CD14-positive monocyte (primary cell): Measurements from ENCODE around the gene NDUFB7. TPM values are rescaled to one million over a fixed set of nuclear protein-coding genes. Genes with fewer than 3 reads are reported as not detected.
A peak's percentile ranks its signal among the peaks of the same experiment; 100 is the strongest.

Experiments
- DNase-seq, 3 donors: peaks; one replicate each; pipeline ENCODE4 v3.0.0-alpha.2; 2011 to 2022
- H2AFZ ChIP-seq: 2 replicates; pipeline ENCODE4 v1.6.0; 2012; ENCODE audit warnings: mild to moderate bottlenecking, low read depth, low read length, inconsistent platforms; ENCODE audit not compliant: insufficient read depth, poor library complexity, severe bottlenecking
- H3K27ac ChIP-seq, 2 donors: 1 replicate in 1 of 2; 2 replicates in 1 of 2; pipeline ENCODE4 v1.5.1; 2012 to 2013; ENCODE audit warnings: low read length in 2 of 2, control low read depth in 1 of 2, inconsistent platforms in 1 of 2, low read depth in 1 of 2, mild to moderate bottlenecking in 1 of 2
- H3K27me3 ChIP-seq, 2 donors: one replicate each; pipeline versions ENCODE4 v1.6.0 to v1.6.1; 2011 to 2013; ENCODE audit warnings: low read length in 2 of 2; ENCODE audit not compliant: control insufficient read depth in 2 of 2, insufficient read depth in 2 of 2
- H3K36me3 ChIP-seq, 2 donors: replicated peaks in 1 of 2; 1 replicate in 1 of 2; 2 replicates in 1 of 2; pipeline versions ENCODE4 v1.5.1 to v1.6.1; 2012 to 2013; ENCODE audit warnings: low read length in 2 of 2, control low read depth in 1 of 2, inconsistent platforms in 1 of 2, mild to moderate bottlenecking in 1 of 2; ENCODE audit not compliant: insufficient read depth in 2 of 2, control insufficient read depth in 1 of 2
- H3K4me1 ChIP-seq, 2 donors: 1 replicate in 1 of 2; 2 replicates in 1 of 2; pipeline versions ENCODE4 v1.5.1 to v1.6.1; 2012 to 2013; ENCODE audit warnings: low read length in 2 of 2, control low read depth in 1 of 2, inconsistent platforms in 1 of 2, mild to moderate bottlenecking in 1 of 2, moderate library complexity in 1 of 2; ENCODE audit not compliant: insufficient read depth in 2 of 2, control insufficient read depth in 1 of 2
- H3K4me2 ChIP-seq: replicated peaks from 2 replicates; pipeline ENCODE3; 2012; ENCODE audit warnings: low read length, moderate library complexity, mild to moderate bottlenecking; ENCODE audit not compliant: poor library complexity, severe bottlenecking; ENCODE audit errors: extremely low read depth
- H3K4me3 ChIP-seq, 3 experiments: fragments of 200-600 bp in 1 of 3; sonication (generic) in 1 of 3; replicated peaks in 1 of 3; 1 replicate in 2 of 3; 2 replicates in 1 of 3; pipeline ENCODE4 v1.5.1; 2011 to 2013; ENCODE audit warnings: low read length in 3 of 3, mild to moderate bottlenecking in 3 of 3, control low read depth in 2 of 3, low read depth in 2 of 3, inconsistent platforms in 1 of 3, moderate library complexity in 1 of 3
- H3K79me2 ChIP-seq: 2 replicates; pipeline ENCODE4 v1.6.0; 2012; ENCODE audit warnings: mild to moderate bottlenecking, control low read depth, inconsistent platforms, low read length, moderate library complexity; ENCODE audit not compliant: insufficient read depth
- H3K9ac ChIP-seq: 2 replicates; pipeline ENCODE4 v1.6.0; 2017; ENCODE audit warnings: low read length, mild to moderate bottlenecking; ENCODE audit not compliant: insufficient read depth, poor library complexity, severe bottlenecking
- H3K9me3 ChIP-seq, 2 donors: replicated peaks in 1 of 2; 1 replicate in 1 of 2; 2 replicates in 1 of 2; pipeline versions ENCODE4 v1.5.1 to v1.6.1; 2012 to 2013; ENCODE audit warnings: low read length in 2 of 2, control low read depth in 1 of 2; ENCODE audit not compliant: control insufficient read depth in 1 of 2, insufficient read depth in 1 of 2
- H4K20me1 ChIP-seq: 2 replicates; pipeline ENCODE4 v1.6.0; 2012; ENCODE audit warnings: mild to moderate bottlenecking, low read length, control low read depth, moderate library complexity; ENCODE audit not compliant: insufficient read depth
- H3K27ac Mint-ChIP-seq, 7 donors: one replicate each; pipeline ENCODE4 v1.8.0; 2020; ENCODE audit warnings: mild to moderate bottlenecking in 7 of 7, mixed read lengths in 7 of 7, moderate library complexity in 6 of 7, inconsistent platforms in 2 of 7
- H3K27me3 Mint-ChIP-seq, 3 donors: one replicate each; pipeline ENCODE4 v1.8.0; 2021 to 2022; ENCODE audit warnings: low read depth in 3 of 3, mild to moderate bottlenecking in 3 of 3, mixed read lengths in 3 of 3, moderate library complexity in 3 of 3, inconsistent platforms in 1 of 3
- H3K36me3 Mint-ChIP-seq, 2 donors: one replicate each; pipeline ENCODE4 v1.8.0; 2020; ENCODE audit warnings: mixed read lengths in 2 of 2, inconsistent platforms in 1 of 2, mild to moderate bottlenecking in 1 of 2
- H3K4me1 Mint-ChIP-seq: one replicate; pipeline ENCODE4 v1.8.0; 2020; ENCODE audit warnings: mild to moderate bottlenecking, mixed read lengths
- H3K4me3 Mint-ChIP-seq, 2 donors: one replicate each; pipeline ENCODE4 v1.8.0; 2020; ENCODE audit warnings: mild to moderate bottlenecking in 2 of 2, mixed read lengths in 2 of 2, moderate library complexity in 1 of 2
- H3K9me3 Mint-ChIP-seq, 7 donors: one replicate each; pipeline ENCODE4 v1.8.0; 2020 to 2022; ENCODE audit warnings: mixed read lengths in 7 of 7, mild to moderate bottlenecking in 6 of 7, moderate library complexity in 6 of 7, inconsistent platforms in 2 of 7
- CTCF ChIP-seq: fragments of 200-600 bp; IDR thresholded peaks from one replicate; pipeline ENCODE4 v1.8.0; 2022; ENCODE audit warnings: antibody characterized with exemption, mild to moderate bottlenecking
- WGBS: methylation state at CpG from one replicate; pipeline ENCODE4 v1.1.5; 2013; ENCODE audit warnings: missing lambda C conversion rate; ENCODE audit not compliant: insufficient coverage; 5-methylcytosine and 5-hydroxymethylcytosine counted together
- intact Hi-C, 2 donors: fragments of 100-400 bp; cut with micrococcal nuclease; formaldehyde crosslinking; loops; one replicate each; pipeline versions ENCODE4 v1.15.0 to v1.15.1; 2023
- polyA plus RNA-seq, 3 donors: library from polyadenylated mRNA; depleted of rRNA in 1 of 3; unstranded in 2 of 3; stranded (reverse) in 1 of 3; fragments of 300-500 nt in 2 of 3; fragments of >200 nt in 1 of 3; fragmentation: Illumina TruSeq in 2 of 3; gene quantifications; 1 replicate in 2 of 3; 2 replicates in 1 of 3; pipeline ENCODE4 v1.2.3, GENCODE V29; 2012 to 2021

Gene NDUFB7
- polyA plus RNA-seq, 3 donors, result 137 to 313 (median 204) TPM

- intact Hi-C loops, result no loop called here
- WGBS, result 0% methylated on average over 3 of the region's 6 CpGs
- H3K4me3 Mint-ChIP-seq, result peak within 1 kb of the TSS; percentile 39 to 70
These were observed 11.1 kb upstream of the NDUFB7 start, which contains the start of gene CLEC17A for GRCh38 chr19:14582894-14583340. Gene CLEC17A (plus strand): TSS chr19:14583084. CDS start chr19:14583161, 77 bp downstream.

GRCh38 chr19:14580623-14581237 is 8.9 kb upstream of the NDUFB7 start:
- Mint-ChIP-seq H3K36me3 (peaks cover 0 to 2% of the 10 kb centered on the region in 2 donors), H3K9me3 (peaks cover 0 to 4% (median 0%) of the 10 kb centered on the region in 7 donors), H3K27ac (no peak overlapping the region), H3K27me3 (peaks cover 0 to 3% (median 2%) of the 10 kb centered on the region in 3 donors), H3K4me3 (no peak overlapping the region), H3K4me1 (peaks cover 22% of the 10 kb centered on the region)
- TF ChIP-seq CTCF, result no peak
- no peak overlapping the region for H3K9ac ChIP-seq
- no peaks in the 10 kb centered on the region for H3K27me3 ChIP-seq
- no peaks in the 10 kb centered on the region for H3K79me2 ChIP-seq
- H2AFZ ChIP-seq, result no peak overlapping the region
- H4K20me1 ChIP-seq, result no peaks in the 10 kb centered on the region
- H3K4me3 ChIP-seq, result no peak overlapping the region
- no peak overlapping the region for H3K27ac ChIP-seq
- DNase-seq, result no peak
- intact Hi-C loops, result no loop called here
- H3K4me2 ChIP-seq, result no peak overlapping the region
- H3K36me3 ChIP-seq, result no peaks in the 10 kb centered on the region
- H3K9me3 ChIP-seq, result no peaks in the 10 kb centered on the region
- no CpG with 5 or more reads among the region's 6 CpGs for WGBS
- peaks cover 16 to 17% of the 10 kb centered on the region in 2 donors for H3K4me1 ChIP-seq

More at GRCh38 chr19:14582894-14583340, 11.1 kb upstream of the NDUFB7 start, which contains the start of gene CLEC17A:
- Mint-ChIP-seq H3K27ac (peak within 1 kb of the TSS; percentile 2 to 83 (median 75)), H3K4me1 (peaks cover 25% of the 10 kb centered on the region), H3K9me3 (peaks cover 0 to 4% (median 0%) of the 10 kb centered on the region in 7 donors), H3K27me3 (peaks cover 0 to 6% (median 2%) of the 10 kb centered on the region in 3 donors), H3K36me3 (peaks cover 0 to 2% of the 10 kb centered on the region in 2 donors)
- no peak for TF ChIP-seq CTCF
- H2AFZ ChIP-seq, result no peak within 1 kb of the TSS
- H3K4me1 ChIP-seq, result peaks cover 16 to 17% of the 10 kb centered on the region in 2 donors
- no peaks in the 10 kb centered on the region for H3K27me3 ChIP-seq
- H3K4me2 ChIP-seq, result peak within 1 kb of the TSS; percentile 1
- no peak within 1 kb of the TSS for H3K9ac ChIP-seq
- peak within 1 kb of the TSS in 1 of 3 experiments; percentile 10 for H3K4me3 ChIP-seq
- H4K20me1 ChIP-seq, result no peaks in the 10 kb centered on the region
- H3K36me3 ChIP-seq, result no peaks in the 10 kb centered on the region
- H3K9me3 ChIP-seq, result no peaks in the 10 kb centered on the region
- peak within 1 kb of the TSS in 1 of 2 donors; percentile 27 for H3K27ac ChIP-seq
- peak; percentile 70 to 76 (median 74) for DNase-seq
- H3K79me2 ChIP-seq, result no peaks in the 10 kb centered on the region
